ENCODE data around the gene CRACR2A.

Gene CRACR2A

DNA sequence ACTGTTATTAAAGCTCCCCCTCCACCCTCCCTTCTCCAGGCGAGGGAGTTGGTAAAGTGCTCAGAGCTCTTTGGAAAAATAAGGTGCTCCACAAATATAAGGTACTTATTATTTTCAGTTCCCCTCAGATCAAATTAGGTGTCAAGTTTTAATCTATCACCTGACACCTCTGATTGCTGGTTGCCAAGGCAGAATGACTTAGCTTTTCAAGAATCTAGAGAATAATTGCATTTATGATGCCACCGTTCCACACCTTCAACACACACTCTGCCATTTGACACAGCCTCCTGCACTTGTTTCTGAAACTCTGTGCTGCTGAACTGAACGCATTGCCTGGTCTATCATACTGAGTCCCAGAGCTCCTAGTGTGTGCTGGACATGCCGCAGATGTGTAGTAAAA lies 128.6 kb downstream of the CRACR2A start:
- no peak overlapping the region for H3K4me2 ChIP-seq (ENCODE audit: low read depth, low read length)
- H3K9ac ChIP-seq (ENCODE audit: low read length), result no peak overlapping the region
- H3K4me1 ChIP-seq (ENCODE audit: low read length), result no peaks in the 10 kb centered on the region
- no peak for TF ChIP-seq EZH2 (optimal IDR thresholded peaks at IDR 0.05; ENCODE audit: low read depth, low read length)
- TF ChIP-seq, protein P1, sequence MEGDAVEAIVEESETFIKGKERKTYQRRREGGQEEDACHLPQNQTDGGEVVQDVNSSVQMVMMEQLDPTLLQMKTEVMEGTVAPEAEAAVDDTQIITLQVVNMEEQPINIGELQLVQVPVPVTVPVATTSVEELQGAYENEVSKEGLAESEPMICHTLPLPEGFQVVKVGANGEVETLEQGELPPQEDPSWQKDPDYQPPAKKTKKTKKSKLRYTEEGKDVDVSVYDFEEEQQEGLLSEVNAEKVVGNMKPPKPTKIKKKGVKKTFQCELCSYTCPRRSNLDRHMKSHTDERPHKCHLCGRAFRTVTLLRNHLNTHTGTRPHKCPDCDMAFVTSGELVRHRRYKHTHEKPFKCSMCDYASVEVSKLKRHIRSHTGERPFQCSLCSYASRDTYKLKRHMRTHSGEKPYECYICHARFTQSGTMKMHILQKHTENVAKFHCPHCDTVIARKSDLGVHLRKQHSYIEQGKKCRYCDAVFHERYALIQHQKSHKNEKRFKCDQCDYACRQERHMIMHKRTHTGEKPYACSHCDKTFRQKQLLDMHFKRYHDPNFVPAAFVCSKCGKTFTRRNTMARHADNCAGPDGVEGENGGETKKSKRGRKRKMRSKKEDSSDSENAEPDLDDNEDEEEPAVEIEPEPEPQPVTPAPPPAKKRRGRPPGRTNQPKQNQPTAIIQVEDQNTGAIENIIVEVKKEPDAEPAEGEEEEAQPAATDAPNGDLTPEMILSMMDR (IDR thresholded peaks at IDR 0.05; ENCODE audit: low read length), result no peak
- no peak for TF ChIP-seq EZH2phosphoT487 (IDR thresholded peaks at IDR 0.05; ENCODE audit: low read length)
- H3K27me3 ChIP-seq (replicated peaks; ENCODE audit: insufficient read depth, low read length), result no peaks in the 10 kb centered on the region
- no peak for DNase-seq
- H3K27ac ChIP-seq (ENCODE audit: low read length), result no peak overlapping the region
- no peaks in the 10 kb centered on the region for H3K79me2 ChIP-seq (ENCODE audit: low read length)
- no peaks in the 10 kb centered on the region for H3K36me3 ChIP-seq (replicated peaks; ENCODE audit: insufficient read depth, low read length)
- H3K9me3 ChIP-seq (replicated peaks; ENCODE audit: insufficient read depth, low read length), result no peaks in the 10 kb centered on the region
- no peaks in the 10 kb centered on the region for H4K20me1 ChIP-seq (ENCODE audit: insufficient read depth, low read length)
- no peak overlapping the region for H3K4me3 ChIP-seq (ENCODE audit: low read length)
- no peaks in the 10 kb centered on the region for H3F3A ChIP-seq (ENCODE audit: insufficient read depth, low read length)
- no peak overlapping the region for H2AFZ ChIP-seq (ENCODE audit: low read length)
- H3K9me2 ChIP-seq (replicated peaks; ENCODE audit: insufficient read depth, low read length), result no peaks in the 10 kb centered on the region

DNA sequence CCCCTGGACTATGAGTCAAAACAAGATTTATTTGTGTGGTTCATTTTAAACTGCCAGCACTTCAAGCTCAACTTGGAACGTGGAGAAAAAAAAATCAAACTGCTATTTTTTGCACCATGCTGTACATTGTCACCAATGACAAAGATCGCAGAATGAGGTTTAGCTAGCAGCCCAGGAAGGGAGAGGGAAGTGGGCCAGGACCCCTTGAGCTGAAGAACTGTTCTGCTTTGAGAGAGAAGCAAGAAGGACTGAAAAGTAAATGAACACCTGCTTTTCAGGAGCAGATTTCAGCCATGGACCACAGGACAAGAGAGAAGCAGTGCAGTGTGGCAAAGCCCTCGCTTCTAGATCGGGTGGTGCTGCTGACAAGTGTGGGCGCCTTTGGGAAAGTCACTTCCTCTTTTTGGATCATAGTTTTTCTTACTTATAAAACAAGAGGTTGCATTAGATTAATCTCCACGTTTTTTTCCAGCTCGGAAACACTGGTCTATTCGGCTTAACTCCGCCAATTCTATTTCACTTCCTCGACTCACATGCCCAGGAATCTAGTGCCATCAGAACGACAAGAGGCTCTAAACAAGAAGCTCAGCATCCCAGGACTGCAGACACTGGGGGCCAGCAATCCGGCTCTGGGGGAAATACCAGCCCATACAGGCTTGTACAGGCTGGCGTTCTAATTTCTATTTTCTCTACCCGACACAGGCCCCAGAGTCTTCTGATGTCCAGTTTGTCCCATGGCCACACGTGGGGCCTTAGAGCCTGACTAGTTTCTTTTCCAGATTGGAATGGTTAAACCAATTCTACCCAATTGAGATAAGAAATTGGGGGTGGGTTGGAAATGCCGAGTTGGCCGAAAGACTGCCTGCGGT lies 129.9 kb downstream of the CRACR2A start:
- H3K4me3 ChIP-seq (ENCODE audit: low read length), result no peak overlapping the region
- H3K9me2 ChIP-seq (replicated peaks; ENCODE audit: insufficient read depth, low read length), result no peaks in the 10 kb centered on the region
- H3K27me3 ChIP-seq (replicated peaks; ENCODE audit: insufficient read depth, low read length), result no peaks in the 10 kb centered on the region
- H2AFZ ChIP-seq (ENCODE audit: low read length), result no peak overlapping the region
- no peaks in the 10 kb centered on the region for H3K36me3 ChIP-seq (replicated peaks; ENCODE audit: insufficient read depth, low read length)
- H3K9ac ChIP-seq (ENCODE audit: low read length), result no peak overlapping the region
- DNase-seq, result no peak
- H4K20me1 ChIP-seq (ENCODE audit: insufficient read depth, low read length), result no peaks in the 10 kb centered on the region
- TF ChIP-seq EZH2phosphoT487 (IDR thresholded peaks at IDR 0.05; ENCODE audit: low read length) (no peak), EZH2 (optimal IDR thresholded peaks at IDR 0.05; ENCODE audit: low read depth, low read length) (no peak)
- TF ChIP-seq, protein P1 (IDR thresholded peaks at IDR 0.05; ENCODE audit: low read length), result no peak
- H3K4me1 ChIP-seq (ENCODE audit: low read length), result no peaks in the 10 kb centered on the region
- H3K9me3 ChIP-seq (replicated peaks; ENCODE audit: insufficient read depth, low read length), result no peaks in the 10 kb centered on the region
- H3K4me2 ChIP-seq (ENCODE audit: low read depth, low read length), result no peak overlapping the region
- H3K79me2 ChIP-seq (ENCODE audit: low read length), result no peaks in the 10 kb centered on the region
- H3F3A ChIP-seq (ENCODE audit: insufficient read depth, low read length), result no peaks in the 10 kb centered on the region
- no peak overlapping the region for H3K27ac ChIP-seq (ENCODE audit: low read length)

DNA sequence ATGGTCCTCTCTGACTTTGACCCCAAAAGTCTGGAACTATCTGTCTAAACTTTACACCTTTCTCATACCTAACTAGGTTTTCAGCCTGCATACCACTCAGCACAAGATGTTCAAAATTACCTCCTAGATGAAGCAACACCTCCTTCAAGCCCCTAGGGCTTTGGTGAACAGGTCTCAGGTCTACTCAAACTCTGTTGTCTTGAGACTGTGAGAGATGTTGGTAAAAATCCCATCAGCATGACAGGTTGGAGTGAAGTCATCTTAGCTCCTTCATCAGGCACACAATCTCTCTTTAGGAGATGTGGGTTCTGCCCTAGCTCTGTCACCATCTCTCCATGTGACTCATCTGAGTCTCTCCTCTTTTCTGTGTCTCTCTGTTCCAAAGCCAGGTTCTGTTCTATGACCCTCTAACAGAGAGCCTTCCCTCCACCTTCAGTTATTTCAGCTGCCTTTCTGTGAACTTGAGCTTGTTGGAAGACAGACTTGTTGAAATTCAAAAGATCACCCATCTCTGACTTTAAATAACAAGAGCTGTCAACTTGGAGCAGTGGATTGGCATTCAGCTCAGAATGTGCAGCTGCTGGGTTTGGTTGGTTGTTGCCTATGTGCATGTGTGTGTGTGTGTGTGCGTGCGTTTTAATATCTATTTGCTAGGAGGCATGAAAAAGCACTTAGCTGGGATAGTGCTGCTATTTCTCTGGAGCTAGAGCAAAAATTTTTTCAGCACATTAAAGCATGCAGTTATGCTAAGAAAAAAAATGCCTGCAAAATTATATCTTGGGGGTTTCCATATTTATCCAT lies 130.7 kb downstream of the CRACR2A start:
- H3K36me3 ChIP-seq (replicated peaks; ENCODE audit: insufficient read depth, low read length), result no peaks in the 10 kb centered on the region
- H3K79me2 ChIP-seq (ENCODE audit: low read length), result no peaks in the 10 kb centered on the region
- H3K4me3 ChIP-seq (ENCODE audit: low read length), result no peak overlapping the region
- no peaks in the 10 kb centered on the region for H3K27me3 ChIP-seq (replicated peaks; ENCODE audit: insufficient read depth, low read length)
- no peak overlapping the region for H2AFZ ChIP-seq (ENCODE audit: low read length)
- no peaks in the 10 kb centered on the region for H4K20me1 ChIP-seq (ENCODE audit: insufficient read depth, low read length)
- DNase-seq, result no peak
- H3K27ac ChIP-seq (ENCODE audit: low read length), result no peak overlapping the region
- no peaks in the 10 kb centered on the region for H3K9me3 ChIP-seq (replicated peaks; ENCODE audit: insufficient read depth, low read length)
- H3K9me2 ChIP-seq (replicated peaks; ENCODE audit: insufficient read depth, low read length), result no peaks in the 10 kb centered on the region
- H3F3A ChIP-seq (ENCODE audit: insufficient read depth, low read length), result no peaks in the 10 kb centered on the region
- no peak overlapping the region for H3K4me2 ChIP-seq (ENCODE audit: low read depth, low read length)
- TF ChIP-seq EZH2 (optimal IDR thresholded peaks at IDR 0.05; ENCODE audit: low read depth, low read length), result no peak
- TF ChIP-seq, protein P1 (IDR thresholded peaks at IDR 0.05; ENCODE audit: low read length), result no peak
- no peak for TF ChIP-seq EZH2phosphoT487 (IDR thresholded peaks at IDR 0.05; ENCODE audit: low read length)
- H3K9ac ChIP-seq (ENCODE audit: low read length), result no peak overlapping the region
- H3K4me1 ChIP-seq (ENCODE audit: low read length), result no peaks in the 10 kb centered on the region

All from MM.1S (cell line).